Occipital lobe (tissue), 2 donors: ENCODE results near the gene CEBPA. TPM values are rescaled to one million over a fixed set of nuclear protein-coding genes. Genes with fewer than 3 reads are reported as not detected.

Experiments
- DNase-seq: peaks from one replicate; lab custom pipeline; 2025; lab: John Stamatoyannopoulos, UW
- total RNA-seq: library from RNA; depleted of rRNA; stranded (reverse); fragments of >200 nt; gene quantifications from one replicate; pipeline ENCODE4 v1.2.3, GENCODE V29; 2014

The CEBPA gene
- total RNA-seq, 1 donor from 2014 or later, result 2.8 TPM

DNA sequence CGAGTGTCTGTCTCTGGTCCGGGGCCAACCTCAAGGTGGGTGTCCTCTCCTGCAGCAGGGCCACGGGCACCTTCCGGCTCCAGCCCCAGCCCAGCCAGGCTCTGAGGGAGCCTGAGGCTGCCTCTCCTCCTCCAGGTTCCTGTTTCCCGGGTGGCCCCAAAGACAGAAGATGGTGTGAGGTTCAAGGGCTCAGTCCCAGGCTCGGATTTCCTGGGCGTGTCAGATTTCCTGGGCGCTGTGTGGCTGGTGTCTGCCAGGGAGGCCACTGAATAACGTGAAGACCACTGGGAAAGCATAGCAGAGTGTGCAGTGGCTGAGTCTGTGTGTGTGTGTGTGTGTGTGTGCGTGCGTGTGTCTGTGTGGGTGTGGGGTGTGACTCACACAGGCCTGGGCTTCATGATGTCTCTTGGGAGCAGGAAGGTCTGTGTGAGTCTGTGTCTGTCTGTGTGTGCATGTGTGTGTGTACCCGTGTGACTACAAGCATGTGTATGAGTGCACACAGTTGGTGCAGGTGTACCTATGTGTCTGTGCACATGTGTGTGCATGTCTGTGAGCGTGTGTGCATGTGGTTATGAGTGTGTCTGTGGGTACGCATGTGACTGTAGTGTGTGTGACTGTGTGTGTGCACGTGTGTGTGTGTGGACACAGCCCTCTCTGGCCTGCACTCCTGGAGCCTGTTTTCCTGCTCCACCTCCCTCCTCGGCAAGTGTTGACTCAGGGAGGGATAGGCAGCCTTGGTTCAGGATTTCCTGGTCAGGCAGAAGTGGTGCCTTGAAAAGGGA is 28.3 kb downstream of the CEBPA start:
- DNase-seq, result no peak

DNA sequence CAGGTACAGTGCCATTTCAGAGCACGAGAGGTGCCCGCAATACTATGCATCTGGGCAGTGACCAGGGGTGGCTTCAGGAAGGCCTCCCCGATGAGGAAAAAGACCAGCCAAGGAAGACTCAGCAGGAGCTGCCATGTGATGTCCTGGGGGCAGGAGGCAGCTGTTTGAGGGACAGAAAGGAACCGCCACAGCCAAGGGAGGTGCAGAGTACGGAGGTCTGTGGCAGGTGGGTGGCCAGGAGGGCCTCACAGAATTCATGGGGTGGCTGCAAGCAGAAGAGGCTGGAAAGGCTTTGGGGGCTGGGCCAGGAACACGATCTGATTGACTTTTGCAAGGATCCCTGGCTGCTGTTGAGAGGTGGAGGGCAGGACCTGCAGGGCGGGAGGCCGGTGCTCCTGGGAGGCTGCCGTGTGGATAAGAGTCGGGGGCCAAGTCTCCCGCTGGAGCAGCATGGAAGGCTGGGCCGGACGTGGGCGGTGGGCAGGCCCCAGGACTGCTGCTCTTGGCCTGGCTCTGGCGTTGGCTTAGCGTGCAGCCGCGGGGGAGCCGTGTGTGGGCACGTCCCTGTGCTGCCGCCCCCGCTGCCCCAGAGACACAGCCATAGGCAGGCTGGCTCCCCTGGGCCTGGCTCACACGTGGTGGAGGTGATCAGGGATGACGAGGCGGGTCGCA is 29.1 kb downstream of the CEBPA start:
- no peak for DNase-seq

DNA sequence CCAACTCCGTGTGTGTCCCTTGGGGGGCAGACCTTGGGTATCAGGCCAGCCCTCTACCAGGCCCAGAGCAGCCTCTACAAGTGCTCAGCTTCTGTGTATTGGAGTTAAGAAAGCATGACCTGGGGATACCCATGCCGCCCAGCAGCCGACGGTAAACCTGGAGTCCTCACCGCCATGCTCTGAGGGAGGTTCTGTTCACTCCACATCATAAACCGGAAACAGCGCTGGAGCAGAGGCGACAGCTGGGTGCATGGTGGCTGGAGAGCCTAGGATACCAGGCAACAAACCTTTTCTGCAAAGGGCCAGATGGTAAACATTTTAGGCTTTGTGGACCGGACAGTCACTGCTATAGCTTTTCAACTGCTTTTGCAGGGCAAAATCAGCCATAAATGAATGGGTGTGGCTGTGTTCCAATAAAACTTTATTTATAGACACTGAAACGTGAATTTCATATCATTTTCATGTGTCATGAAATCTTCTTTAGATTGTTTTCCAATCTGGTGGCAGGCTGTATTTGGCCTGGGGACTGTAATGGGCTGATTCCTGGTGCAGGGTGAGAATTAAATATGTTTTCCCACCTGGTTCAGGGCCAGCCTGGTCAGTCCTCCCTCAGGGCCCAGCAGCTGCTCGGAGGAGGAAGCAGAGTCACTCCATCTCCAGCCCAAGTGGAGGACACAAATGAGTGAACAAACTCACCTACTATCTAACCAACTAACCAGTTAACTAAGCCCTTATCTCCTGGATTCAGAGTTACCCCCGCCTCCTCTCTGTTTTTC is 30.9 kb downstream of the CEBPA start:
- no peak for DNase-seq

DNA sequence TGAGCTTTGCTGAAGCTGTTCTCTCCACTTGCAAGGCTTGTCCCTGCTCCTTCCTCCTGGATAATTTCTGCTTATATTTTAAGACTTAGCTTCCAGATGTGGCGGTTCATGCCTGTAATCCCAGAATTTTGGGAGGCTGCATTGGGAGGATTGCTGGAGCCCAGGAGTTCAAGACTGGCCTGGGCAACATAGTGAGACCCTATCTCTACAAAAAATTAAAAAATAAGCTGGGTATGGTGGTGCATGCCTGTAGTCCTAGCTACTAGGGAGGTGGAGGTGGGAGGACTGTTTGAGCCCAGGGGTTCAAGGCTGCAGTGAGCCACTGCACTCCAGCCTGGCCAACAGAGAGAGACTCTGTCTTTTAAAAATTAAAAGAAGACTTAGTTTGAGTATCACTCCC is 31.6 kb downstream of the CEBPA start:
- DNase-seq, result no peak

DNA sequence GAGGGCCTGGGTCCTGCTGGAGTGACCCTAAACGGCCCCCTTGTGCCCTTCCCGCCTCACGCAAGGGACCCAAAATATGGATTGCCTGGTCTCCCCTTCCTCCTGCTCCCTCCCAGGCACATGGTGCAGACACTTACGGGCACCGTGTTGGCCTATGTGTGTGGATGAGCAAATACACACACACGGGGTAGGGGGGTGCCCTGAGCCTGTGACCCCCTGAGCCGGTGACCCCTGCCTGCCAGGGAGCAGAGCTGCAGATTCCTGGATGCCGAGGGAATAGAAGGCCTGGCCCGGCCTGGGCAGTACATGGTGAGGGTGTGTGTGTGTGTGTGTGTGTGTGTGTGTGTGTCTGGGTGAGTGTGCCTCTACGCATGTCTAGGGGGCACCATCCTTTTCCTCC is 33.3 kb downstream of the CEBPA start:
- no peak for DNase-seq

DNA sequence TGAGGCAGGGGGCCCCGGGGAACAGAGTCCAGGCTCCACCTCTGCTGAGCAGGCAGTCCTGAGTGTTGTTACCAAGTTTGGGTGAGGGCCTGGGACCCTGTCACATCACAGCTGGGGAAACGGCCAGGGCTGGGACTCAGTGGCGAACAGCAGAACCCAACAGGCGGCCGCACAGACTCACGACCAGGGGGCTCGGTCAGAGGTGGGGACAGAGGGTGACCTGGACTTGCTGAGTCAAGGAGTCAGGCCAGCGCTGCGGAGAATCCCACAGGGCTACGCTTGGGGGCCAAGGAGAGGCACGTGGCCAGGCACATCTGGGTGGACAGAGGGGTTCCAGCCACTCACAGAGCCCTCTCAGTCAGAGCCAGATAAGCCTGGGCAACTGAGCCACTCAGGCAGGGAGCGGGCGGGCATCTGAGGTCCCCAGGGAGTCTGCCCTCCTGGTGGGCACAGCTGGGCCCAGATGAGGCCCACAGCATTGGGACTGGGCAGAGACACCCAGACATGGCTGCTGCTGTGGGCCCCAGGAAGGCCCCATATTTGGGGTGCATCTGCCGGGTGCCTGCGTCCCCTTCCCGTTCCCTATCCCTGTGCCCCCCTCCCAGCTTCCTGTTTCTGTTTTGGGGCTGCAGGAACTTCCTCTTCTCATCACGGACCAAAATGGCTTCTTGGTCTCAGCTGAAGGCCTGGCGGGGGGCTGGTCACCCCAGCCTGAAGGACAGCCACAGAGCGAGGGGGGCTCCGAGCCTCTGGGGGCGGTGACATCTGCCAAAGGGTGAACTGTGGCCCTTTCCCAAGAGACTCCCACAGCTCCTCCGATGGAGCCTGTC is 34.0 kb downstream of the CEBPA start:
- no peak for DNase-seq

DNA sequence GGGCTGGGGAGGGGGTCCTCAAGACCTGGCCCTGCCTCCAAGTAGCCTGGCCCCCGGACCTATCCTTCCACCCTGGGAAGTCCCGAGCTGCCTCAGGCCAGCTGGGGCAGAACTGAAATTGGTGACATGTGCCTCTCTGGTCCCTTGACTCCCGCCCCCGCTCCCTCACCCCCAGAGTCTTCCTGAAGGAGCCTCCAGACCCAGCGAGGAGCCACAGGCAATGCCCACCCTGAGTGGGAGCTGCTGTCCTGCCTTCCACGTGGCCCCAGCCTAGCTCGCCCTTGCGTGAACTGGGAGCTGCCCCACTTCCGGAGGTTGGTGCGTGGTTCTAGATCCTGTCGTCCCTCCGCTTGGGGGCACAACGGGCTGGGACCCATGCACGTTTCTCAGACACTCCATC is 34.6 kb downstream of the CEBPA start:
- DNase-seq, result no peak

DNA sequence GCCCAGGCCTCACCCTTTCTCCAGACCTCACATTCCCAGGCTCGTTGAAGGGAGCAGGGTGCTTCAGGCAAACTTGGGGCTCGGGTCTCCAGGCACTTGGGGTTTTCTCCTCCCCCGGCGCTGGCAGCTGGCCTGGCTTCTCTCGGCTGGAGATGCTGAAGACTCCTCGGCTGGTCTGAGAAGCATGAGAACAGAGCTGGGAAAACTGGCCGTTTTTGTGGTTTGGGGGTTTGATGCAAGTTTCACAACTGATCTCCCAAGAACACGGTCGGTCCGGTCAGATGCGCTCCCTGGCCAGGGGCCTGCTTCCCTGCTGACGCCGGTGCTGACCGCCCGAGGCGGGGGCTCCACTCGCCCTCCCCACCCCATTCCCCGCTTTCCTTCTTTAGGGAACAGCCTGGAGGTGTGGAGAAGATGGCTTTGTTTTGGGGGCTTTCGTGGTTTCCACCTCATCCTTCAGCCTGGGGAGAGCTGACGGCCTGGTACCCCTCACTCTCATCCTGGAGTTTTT is 35.3 kb downstream of the CEBPA start:
- DNase-seq, result no peak

DNA sequence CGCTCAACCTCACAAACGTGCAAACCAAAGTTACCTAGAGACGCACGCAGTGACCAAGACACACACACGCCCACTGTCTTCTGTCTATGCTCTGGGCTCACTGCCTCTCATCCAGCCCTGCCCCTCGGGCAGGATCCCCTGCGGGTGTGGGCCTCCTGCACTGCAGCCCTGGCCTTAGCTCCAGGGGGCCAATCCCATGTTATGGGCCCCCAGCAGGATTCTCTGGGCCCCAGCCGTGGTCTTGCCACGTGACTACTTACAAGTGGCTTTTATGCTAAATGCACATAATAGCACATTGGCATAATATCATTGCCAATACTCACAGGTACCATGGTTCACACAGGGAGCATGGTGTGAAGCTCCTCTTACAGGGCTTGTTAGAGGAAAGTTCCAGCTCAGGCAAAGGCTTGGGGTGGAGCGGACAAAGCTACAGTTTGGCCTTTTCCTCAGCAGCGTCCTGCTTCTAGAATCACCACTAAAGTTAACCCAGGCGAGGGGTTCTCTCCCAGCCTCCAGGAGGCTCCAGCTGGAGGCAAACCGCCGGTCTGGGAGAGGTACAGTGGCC is 37.4 kb downstream of the CEBPA start:
- no peak for DNase-seq

DNA sequence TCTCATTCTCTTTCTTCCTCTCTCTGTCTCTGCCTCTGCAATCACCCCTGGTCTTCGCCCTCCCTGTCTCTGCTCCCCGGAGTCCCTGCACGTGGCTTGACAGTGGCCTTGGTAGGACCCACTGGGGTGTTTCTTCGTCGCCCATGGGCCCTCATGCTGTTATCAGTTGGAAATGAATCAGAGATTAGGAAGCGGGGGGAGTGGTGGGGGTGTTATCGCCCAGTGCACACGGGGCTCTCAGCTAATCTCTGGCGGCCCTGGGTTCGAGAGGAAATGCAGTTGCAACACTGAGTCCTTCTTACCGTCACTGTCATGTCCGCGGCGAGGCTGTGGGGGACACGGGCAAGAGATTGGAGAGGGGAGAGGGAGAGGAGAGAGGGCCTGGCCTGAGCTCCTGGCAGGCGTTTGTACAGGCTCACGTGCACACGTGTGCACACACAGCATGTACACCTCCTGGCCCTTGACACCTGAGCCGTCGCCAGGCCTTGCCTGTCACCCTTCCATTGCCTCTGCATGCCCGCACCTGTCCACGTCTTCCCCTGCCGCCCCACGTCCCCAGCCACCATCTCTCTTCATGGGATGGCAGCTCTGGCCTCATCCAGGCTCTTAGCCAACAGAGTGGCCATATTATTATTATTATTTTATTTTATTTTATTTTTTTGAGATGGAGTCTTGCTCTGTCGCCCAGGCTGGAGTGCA is 38.9 kb downstream of the CEBPA start:
- DNase-seq, result no peak

DNA sequence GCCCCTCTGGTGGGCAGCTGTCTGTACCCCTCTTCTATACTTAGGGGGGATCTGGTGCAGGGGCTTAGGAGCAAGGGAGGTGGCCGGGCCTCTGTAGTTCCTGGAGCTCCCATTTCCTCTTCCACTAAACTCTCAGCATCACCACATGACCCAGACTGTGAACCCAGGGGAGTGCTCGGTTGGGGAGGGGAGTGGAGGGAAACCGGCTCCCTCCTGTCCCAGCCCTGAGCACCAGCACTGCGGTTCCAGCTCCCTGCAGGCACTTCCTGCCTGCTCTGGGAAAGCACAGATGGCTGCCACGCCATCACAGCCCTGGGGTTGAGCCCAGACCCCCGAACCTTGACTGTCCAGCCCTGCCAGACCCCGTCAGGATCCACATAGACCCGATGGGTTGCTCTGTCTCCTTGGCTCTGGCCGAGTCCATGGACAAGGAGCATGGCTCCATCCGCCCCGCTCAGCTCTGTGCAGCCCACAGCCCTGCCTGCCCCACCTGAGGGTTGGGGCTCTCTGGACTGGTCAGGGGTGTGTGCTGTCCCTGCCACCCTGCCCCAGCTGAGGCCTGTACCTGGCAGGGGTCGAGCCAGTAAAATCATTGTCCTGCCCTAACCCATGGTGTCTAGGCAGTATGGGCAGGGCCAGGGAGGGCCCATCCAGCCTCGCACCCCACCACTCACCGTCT is 40.7 kb downstream of the CEBPA start:
- no peak for DNase-seq

DNA sequence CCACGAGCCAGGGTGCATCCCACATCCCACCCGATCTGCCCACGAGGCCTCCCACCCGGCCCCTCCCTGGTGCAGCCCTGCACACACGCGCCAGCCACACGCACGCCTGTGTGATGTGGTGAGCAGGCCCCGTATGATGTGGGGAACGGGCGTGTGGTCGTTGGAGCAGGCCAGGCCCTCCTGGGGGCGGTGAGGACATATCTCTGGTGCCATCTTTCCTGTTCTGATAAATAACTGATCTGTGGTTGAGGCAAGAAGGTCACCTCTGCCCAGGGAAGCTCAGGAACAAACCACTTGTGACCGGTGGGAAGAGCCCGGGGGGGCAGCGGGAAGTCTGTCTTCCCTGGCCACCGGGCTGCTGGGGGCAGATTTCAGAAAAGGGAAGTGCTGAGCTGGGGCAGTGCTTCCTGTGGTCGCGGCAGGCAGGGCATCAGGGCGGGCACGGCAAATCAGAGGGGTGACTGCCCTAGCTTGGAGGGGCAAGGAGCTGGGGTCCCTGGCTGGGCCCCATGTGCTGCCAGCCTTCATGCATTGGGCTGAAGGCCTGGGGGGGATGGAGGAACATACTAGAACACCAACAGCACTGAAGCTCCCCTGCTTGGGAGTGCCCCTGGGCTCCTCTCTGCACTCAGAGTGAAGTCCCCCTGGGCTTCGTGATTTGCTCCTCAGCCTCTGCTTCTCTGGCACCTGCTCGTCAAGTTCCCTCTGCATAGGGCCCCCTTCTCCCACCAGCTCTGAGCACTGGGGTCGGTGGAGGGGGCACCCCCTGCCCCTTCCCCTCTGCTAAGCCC is 41.5 kb downstream of the CEBPA start:
- no peak for DNase-seq

DNA sequence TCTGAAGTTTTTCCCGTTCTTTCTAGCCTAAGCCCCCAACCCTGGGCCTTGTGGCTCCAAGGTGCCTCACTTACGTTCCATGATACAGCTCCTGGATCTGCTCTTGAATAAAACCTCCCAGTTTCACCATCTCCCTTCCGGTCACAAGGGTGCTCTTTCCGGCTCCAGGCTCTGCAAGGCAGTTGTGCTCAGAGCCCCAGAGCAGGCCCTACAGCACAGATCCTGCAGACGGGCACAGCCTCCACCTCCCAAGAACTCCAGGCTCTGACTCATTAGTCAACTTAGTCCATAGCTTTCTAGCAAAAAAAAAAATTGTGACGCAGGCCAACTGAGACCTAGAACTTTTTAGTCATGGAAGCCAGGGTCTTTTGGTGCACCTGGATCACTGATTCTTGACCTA is 42.8 kb downstream of the CEBPA start:
- DNase-seq, result no peak

DNA sequence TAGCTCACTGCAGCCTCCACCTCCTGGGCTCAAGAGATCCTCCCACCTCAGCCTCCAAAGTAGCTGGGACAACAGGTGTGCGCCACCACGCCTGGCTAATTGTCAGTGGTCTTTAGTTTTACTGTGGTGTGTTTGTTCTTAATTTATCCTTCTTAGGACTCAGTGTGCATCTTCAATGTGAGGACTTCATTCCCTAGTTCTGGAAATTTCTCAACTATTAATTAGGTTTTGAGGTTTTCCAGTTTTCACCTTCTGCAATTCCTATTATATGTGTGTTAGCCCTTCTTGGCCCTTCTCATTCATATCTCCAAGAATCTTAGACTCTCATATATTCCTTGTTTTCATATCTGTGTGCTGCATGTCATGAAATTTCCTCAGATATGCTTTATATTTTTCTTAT is 44.5 kb downstream of the CEBPA start:
- DNase-seq, result no peak

DNA sequence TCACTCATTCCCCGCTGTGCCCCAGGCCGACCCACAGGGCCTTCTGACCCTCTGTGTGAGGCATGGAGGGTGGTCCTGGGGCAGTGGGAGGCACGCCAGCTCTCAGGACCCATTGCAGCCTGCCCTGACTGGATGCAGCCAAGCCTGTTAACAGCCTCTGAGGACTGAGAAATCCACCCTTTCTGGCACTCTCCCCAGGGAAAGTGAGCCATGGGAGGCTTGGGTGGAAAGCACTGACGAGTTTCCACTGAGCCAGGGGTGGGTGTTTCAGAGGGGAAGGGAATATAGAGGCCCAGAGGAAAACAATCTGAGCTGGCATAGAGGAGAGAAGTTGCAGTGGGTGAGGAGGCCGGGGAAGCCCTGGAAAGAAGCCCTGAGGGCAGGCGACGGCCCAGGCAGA is 46.1 kb downstream of the CEBPA start:
- DNase-seq, result no peak

DNA sequence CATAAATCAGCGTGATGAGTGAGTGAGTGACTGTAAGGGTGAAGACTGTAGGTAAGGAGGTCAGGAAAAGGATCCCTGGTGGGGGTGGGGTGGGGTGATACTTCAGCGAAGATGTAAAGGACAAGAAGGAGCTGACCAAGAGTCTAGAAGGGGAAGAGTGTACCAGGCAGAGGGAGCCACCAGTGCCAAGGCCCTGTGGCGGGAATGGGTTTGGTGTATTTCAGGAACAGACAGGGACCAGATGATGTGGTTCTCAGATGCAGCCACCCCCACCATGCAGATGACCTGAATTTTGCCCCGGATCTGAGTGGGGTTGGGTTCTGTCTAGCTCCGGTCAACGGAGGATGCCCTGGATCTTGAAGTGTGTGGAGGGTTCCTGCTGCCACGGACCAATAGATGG is 46.6 kb downstream of the CEBPA start:
- no peak for DNase-seq

DNA sequence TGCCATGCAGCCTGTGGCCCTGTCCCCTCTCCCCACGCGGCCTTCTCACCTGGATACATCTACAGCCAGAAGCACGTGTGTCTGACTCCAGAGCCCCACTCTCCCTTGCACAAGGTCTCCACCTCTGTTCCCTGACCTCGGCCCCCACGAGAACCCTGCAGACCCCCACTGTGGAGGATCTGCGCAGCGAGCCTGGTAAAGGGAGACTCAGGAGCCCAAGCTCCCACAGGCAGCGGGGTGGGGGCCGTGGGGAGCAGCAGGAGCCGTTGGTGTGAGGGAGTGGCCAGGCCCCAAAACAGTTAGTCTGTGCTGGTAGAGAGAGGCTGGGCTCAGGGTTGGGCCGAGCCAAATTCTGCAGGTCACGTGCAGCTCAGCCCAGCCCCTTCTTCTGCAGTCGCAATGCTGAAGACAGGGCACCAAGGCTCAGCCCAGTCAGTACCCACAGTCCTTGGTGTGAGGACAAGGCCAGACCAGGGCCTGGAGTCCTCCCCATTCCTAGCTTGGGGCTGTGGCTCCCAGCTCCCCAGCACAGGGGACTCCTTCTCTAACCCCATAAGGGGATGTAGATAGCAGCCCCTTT is 48.0 kb downstream of the CEBPA start:
- no peak for DNase-seq

DNA sequence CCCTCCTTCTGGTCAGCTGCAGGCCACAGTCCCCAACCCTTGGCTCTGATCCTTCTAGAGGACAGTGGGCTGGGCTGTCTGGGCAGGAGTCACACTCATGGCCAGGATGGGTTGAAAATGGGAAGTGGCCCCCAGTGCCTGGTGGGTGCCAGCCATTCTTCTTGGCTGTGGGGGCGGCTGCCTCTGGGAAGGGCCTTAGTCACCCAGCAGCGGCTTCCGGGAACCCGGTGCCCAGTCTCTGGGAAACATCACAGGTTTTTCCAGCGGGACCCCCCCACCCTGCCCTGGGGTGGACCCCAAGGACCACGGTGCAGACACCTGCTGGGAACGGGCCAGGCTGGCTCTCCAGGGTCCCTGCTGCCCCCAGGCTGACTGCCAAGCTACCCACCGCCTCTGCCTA is 49.4 kb downstream of the CEBPA start:
- DNase-seq, result no peak
